Panc1 (cell line): ENCODE results near the gene LIPM.

Experiments
- POLR2AphosphoS5 ChIP-seq: IDR thresholded peaks from 2 replicates; pipeline ENCODE4 v1.6.1; 2012; ENCODE audit warnings: mild to moderate bottlenecking, low read depth, low read length, moderate library complexity
- SIN3A ChIP-seq: IDR thresholded peaks from 2 replicates; pipeline ENCODE4 v1.6.1; 2012; ENCODE audit warnings: low read depth, mild to moderate bottlenecking, low read length, moderate library complexity, borderline replicate concordance; ENCODE audit not compliant: insufficient read depth
- TF ChIP-seq, protein P1 (sequence below): fragments of 450-650 bp; IDR thresholded peaks from 2 replicates; pipeline ENCODE4 v1.5.1; 2017; ENCODE audit warnings: mild to moderate bottlenecking

GRCh38 chr10:88756660-88757059, 45.9 kb upstream of the LIPM start:
- TF ChIP-seq, protein P1, sequence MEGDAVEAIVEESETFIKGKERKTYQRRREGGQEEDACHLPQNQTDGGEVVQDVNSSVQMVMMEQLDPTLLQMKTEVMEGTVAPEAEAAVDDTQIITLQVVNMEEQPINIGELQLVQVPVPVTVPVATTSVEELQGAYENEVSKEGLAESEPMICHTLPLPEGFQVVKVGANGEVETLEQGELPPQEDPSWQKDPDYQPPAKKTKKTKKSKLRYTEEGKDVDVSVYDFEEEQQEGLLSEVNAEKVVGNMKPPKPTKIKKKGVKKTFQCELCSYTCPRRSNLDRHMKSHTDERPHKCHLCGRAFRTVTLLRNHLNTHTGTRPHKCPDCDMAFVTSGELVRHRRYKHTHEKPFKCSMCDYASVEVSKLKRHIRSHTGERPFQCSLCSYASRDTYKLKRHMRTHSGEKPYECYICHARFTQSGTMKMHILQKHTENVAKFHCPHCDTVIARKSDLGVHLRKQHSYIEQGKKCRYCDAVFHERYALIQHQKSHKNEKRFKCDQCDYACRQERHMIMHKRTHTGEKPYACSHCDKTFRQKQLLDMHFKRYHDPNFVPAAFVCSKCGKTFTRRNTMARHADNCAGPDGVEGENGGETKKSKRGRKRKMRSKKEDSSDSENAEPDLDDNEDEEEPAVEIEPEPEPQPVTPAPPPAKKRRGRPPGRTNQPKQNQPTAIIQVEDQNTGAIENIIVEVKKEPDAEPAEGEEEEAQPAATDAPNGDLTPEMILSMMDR, result no peak
- TF ChIP-seq POLR2AphosphoS5 (no peak), SIN3A (no peak)
